ENCODE measurements around the gene BAIAP3. TPM values are rescaled to one million over a fixed set of nuclear protein-coding genes. Genes with fewer than 3 reads are reported as not detected.

The BAIAP3 gene
- total and polyA plus RNA-seq, 2 donors (not counting 3 experiments of a cell fraction or from before 2014, with no cell fraction given), result 0.36 to 0.66 TPM

DNA sequence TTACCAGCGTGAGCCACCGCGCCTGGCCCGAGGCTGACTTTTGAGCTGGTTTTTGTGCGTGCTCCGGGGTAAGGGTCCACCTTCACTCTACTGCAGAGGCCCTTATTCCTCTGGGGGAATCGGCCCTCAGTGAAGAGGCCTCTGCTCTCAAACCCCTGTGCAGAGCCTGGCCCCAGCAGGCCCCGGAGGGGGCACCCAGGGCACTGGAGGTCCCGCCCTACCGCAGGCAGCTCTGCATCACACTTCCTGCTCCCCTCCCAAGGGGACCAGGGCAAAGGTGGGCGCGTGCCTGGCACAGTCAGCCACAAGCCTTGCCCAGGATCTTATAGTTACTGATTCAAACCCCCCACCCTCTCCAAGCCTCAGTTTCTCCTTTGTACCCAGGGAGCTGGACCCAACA, 27.6 kb upstream of the BAIAP3 start:
- Histone ChIP-seq H3K36me3 (ENCODE audit: control insufficient read depth in 2 of 2, extremely low read depth in 1 of 2, insufficient read depth in 2 of 2, low read length in 2 of 2) (no peaks in the 10 kb centered on the region), H4K20me1 (replicated peaks; ENCODE audit: control insufficient read depth, extremely low read depth, insufficient read depth, low read length) (no peaks in the 10 kb centered on the region), H3K27ac (ENCODE audit: insufficient read depth, low read depth, low read length) (no peak overlapping the region), H3K9me1 (replicated peaks; ENCODE audit: control insufficient read depth, extremely low read depth, insufficient read depth, low read length) (no peaks in the 10 kb centered on the region), H2AFZ (ENCODE audit: low read depth, low read length) (no peak overlapping the region), H3K4me1 (ENCODE audit: control insufficient read depth, extremely low read depth, insufficient read depth, low read length) (peaks cover 4% of the 10 kb centered on the region), H3K9me3 (replicated peaks; ENCODE audit: control insufficient read depth, insufficient read depth, low read length) (no peaks in the 10 kb centered on the region), H3K9ac (replicated peaks; ENCODE audit: extremely low read depth, insufficient read depth, low read length) (no peak overlapping the region), H3K4me2 (ENCODE audit: insufficient read depth, low read length) (no peak overlapping the region), H3K4me3 (replicated peaks in 1 of 3; ENCODE audit: insufficient read depth in 1 of 3, low read depth in 1 of 3, low read length in 3 of 3) (no peak overlapping the region), H3K27me3 (ENCODE audit: control insufficient read depth in 2 of 2, insufficient read depth in 2 of 2, low read length in 2 of 2) (no peaks in the 10 kb centered on the region), H3K79me2 (ENCODE audit: control insufficient read depth, insufficient read depth, low read length) (peaks cover 10% of the 10 kb centered on the region)
- no TSS peak for BruUV-seq (replicated peaks)
- ChIA-PET POLR2A (no interaction called here), CTCF (interaction anchor here (1.0 to 1.6 kb wide), 3 partner anchors 9 to 16 kb away, joined by 3 to 5 read pairs (median 3); no protein-coding TSS in a partner anchor)
- intact Hi-C loops (cut with micrococcal nuclease) (loop anchor here (10.0 kb wide), 2 partner anchors 99 to 479 kb away; partner anchors contain the start of genes NUBP2 and SPSB3), dilution Hi-C loops (cut with MboI; ENCODE audit: extremely low pct_ligation_motif_present, low sequenced_read_pairs) (no loop called here)
- FAIRE-seq, result no peak
- no peak for DNase-seq (ENCODE audit: low read depth, low spot score)
- TF ChIP-seq, protein P1, sequence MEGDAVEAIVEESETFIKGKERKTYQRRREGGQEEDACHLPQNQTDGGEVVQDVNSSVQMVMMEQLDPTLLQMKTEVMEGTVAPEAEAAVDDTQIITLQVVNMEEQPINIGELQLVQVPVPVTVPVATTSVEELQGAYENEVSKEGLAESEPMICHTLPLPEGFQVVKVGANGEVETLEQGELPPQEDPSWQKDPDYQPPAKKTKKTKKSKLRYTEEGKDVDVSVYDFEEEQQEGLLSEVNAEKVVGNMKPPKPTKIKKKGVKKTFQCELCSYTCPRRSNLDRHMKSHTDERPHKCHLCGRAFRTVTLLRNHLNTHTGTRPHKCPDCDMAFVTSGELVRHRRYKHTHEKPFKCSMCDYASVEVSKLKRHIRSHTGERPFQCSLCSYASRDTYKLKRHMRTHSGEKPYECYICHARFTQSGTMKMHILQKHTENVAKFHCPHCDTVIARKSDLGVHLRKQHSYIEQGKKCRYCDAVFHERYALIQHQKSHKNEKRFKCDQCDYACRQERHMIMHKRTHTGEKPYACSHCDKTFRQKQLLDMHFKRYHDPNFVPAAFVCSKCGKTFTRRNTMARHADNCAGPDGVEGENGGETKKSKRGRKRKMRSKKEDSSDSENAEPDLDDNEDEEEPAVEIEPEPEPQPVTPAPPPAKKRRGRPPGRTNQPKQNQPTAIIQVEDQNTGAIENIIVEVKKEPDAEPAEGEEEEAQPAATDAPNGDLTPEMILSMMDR (IDR thresholded peaks at IDR 0.05; ENCODE audit: extremely low read depth in 1 of 2, insufficient read depth in 1 of 2, low read depth in 1 of 2, low read length in 2 of 2), result no peak
- TF ChIP-seq POLR2AphosphoS5 (IDR thresholded peaks at IDR 0.05; ENCODE audit: insufficient read depth, low read depth, low read length) (no peak), EZH2 (IDR thresholded peaks at IDR 0.05; ENCODE audit: borderline replicate concordance, low read depth, low read length, severe bottlenecking) (no peak), MYC (IDR thresholded peaks at IDR 0.05; ENCODE audit: low read depth, low read length) (no peak), FOS (IDR thresholded peaks at IDR 0.05; ENCODE audit: borderline replicate concordance, insufficient read depth, low read length) (no peak), GATA2 (IDR thresholded peaks at IDR 0.05; ENCODE audit: insufficient read depth, insufficient read length, low read depth, low read length) (no peak), JUN (IDR thresholded peaks at IDR 0.05; ENCODE audit: borderline replicate concordance, insufficient read depth, insufficient read length, low read depth) (no peak), POLR2A (IDR thresholded peaks at IDR 0.05; ENCODE audit: low read depth, low read length) (no peak)
- TF ChIP-seq, protein P2, sequence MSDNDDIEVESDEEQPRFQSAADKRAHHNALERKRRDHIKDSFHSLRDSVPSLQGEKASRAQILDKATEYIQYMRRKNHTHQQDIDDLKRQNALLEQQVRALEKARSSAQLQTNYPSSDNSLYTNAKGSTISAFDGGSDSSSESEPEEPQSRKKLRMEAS (IDR thresholded peaks at IDR 0.05; ENCODE audit: insufficient read depth, insufficient read length), result no peak
